NCI-H1694 (cell line): ENCODE measurements around the gene RASGRF1.
"Not testable (repeated sequence)": the region's sequence is repeated elsewhere in the genome, so short reads cannot be mapped to it uniquely, and the experiment has no call there.

Source experiments
- DNase-seq: peaks from one replicate; lab custom pipeline; 2025; lab: John Stamatoyannopoulos, UW

Gene RASGRF1

GRCh38 chr15:79006071-79006470, 84.5 kb downstream of the RASGRF1 start:
- DNase-seq, result no peak

- DNase-seq, result no peak
Observed at GRCh38 chr15:79004336-79004735, 86.2 kb downstream of the RASGRF1 start.

- no peak for DNase-seq
Observed at GRCh38 chr15:79003896-79004295, 86.7 kb downstream of the RASGRF1 start.

GRCh38 chr15:79003301-79003700, 87.3 kb downstream of the RASGRF1 start:
- no peak for DNase-seq

- no peak for DNase-seq
Observed at GRCh38 chr15:79002581-79002980, 88.0 kb downstream of the RASGRF1 start.

GRCh38 chr15:78999636-79000035, 90.9 kb downstream of the RASGRF1 start:
- DNase-seq, result no peak

GRCh38 chr15:78998526-78998925, 92.1 kb downstream of the RASGRF1 start:
- no peak for DNase-seq

- DNase-seq, result no peak
Observed at GRCh38 chr15:78997981-78998499, 92.5 kb downstream of the RASGRF1 start.

GRCh38 chr15:78996894-78997275, 93.7 kb downstream of the RASGRF1 start:
- no peak for DNase-seq

- no peak for DNase-seq
Observed at GRCh38 chr15:78995921-78996893, 94.4 kb downstream of the RASGRF1 start.

GRCh38 chr15:78995161-78995560, 95.4 kb downstream of the RASGRF1 start:
- not testable (repeated sequence) for DNase-seq

- DNase-seq, result no peak
Observed at GRCh38 chr15:78993931-78994530, 96.5 kb downstream of the RASGRF1 start.

GRCh38 chr15:78993257-78993930, 97.2 kb downstream of the RASGRF1 start:
- no peak for DNase-seq

- no peak for DNase-seq
Observed at GRCh38 chr15:78992416-78993256, 97.9 kb downstream of the RASGRF1 start.

- DNase-seq, result no peak
Observed at GRCh38 chr15:78991879-78992278, 98.7 kb downstream of the RASGRF1 start.

GRCh38 chr15:78991476-78991875, 99.1 kb downstream of the RASGRF1 start:
- DNase-seq, result no peak

GRCh38 chr15:78990278-78990677, 100.3 kb downstream of the RASGRF1 start:
- DNase-seq, result no peak

GRCh38 chr15:78989701-78990240, 100.8 kb downstream of the RASGRF1 start:
- DNase-seq, result no peak

- no peak for DNase-seq
Observed at GRCh38 chr15:78988361-78988911, 102.1 kb downstream of the RASGRF1 start.

GRCh38 chr15:78987556-78988360, 102.8 kb downstream of the RASGRF1 start:
- no peak for DNase-seq
